Activated naive CD4-positive, alpha-beta T cell treated with anti-CD3 and anti-CD28 coated beads, Interleukin-2, amount 50 U/mL, for 16 hours (primary cell): ENCODE measurements around the gene FRMPD4.
A peak's percentile ranks its signal among the peaks of the same experiment; 100 is the strongest.

Experiments
- DNase-seq: peaks from one replicate; pipeline ENCODE4 v3.0.0-alpha.2; 2020

The FRMPD4 gene

DNA sequence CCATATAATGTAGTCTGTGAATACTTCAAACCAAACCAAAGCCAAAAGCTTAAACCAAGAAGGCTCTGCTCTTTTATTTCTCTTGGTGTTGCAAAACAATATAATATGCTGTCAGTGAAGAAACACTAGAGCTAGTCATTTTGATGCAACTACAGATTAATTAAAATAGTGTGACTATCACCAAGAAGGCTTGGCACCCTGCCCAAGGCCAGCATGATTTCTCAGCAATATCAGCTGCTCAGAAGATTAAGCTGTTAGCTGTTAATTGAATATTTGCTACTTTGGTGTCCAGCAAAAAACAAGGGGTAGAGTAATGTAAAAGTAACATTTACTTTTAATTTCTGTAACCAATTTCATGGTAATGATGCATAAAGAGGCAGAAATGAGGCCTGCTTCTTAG lies 548.1 kb downstream of the FRMPD4 start:
- no peak for DNase-seq

DNA sequence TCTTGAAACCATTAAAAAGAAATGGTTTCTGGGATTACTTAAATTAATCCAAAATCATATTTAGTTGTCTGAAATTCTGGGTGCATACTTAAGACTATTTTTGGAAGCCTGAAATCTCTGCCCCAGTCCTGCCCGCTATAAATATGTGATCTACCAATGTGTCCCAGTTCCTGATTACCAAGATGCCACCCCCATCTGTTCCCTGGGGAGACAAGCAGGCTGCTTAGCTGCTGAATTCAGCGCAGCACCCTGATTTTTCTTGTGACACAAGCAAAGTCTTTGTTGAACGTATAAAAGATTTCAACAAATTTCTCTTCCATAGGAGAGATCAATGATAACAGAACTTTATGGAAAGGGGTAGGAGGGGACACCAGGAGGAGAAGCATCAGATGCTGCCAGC lies 552.4 kb downstream of the FRMPD4 start:
- DNase-seq: no peak

DNA sequence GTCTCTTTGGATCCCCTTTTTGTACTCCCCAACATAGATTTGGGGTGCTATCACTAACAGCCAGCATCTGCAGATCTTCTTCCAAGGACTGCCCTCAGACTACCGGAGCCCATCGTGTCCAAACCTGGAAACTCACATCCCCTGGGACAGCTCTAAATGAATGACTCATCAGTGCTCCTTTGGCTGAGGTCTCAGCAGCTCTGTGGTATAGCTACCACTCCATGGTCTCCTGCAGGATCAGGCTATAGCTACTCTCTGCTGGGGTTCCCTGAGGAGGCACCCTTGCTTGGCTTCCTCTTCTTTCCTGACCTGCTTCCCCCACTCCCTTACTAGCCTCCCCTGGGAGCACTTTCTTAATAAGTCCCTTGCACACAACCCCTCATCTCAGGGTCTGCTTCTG lies 555.5 kb downstream of the FRMPD4 start:
- DNase-seq: no peak

DNA sequence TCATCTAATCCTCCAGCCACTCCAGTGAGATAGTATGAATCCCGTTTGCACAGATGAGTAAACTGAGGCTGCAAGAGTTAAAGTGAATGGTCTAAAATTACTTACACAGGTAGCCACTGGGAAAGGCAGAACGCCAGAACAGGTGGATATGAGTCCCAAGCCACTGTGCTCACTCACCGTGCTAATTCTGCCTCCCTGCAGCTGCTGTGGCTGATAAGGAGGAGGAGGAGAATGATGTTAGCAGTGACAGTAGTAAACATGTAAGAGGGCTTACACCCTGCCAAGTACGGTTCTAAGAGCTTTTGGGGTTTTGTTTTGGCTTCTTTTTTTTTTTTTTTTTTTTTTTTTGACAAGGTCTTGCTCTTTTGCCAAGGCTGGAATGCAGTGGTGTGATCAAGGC lies 562.5 kb downstream of the FRMPD4 start:
- no peak for DNase-seq

DNA sequence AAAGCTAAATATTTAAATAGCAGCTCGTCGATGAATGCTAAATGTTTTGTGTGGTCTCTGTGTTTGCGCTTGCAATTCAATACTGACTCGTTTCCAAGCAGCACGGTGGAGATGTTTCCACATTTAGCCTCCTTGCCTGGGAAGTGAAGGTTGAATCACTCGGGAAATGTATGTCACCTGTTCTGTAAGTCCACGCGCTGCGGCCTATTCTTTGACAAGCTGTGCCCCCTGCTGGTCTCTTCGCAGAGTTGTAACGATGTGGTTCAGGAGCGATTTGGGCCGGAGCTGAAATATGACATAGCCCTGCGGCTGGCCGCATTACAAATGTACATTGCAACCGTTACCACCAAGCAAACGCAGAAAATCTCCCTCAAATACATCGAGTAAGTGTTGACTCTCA lies 563.4 kb downstream of the FRMPD4 start:
- peak; percentile 11 for DNase-seq

DNA sequence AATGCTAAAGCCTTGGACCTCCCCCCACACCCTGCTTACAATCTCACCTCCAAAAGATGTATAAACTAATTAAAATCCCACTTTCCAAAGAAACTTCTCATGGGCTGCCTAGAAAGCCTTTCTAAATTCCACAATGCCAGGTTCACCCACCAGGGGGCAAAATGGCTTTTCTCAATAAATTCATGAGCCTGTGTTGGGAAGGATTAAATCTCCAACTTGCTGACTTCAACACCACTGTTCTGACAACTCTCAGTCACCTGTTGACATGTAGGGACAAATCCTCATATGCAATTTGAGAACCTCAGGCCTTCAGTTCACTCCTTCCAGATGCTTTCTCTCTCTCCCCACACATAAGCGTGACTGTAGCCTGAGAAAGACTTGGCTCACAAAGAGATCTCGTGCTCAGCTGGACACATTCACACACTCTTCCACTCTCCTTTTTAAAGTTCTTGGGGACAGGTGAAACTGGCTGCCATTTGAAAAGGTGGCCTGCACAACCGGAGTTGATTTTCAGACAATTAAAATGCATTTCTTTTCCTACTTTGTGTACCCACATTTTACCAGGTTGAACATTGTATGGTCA lies 564.3 kb downstream of the FRMPD4 start:
- DNase-seq: no peak

DNA sequence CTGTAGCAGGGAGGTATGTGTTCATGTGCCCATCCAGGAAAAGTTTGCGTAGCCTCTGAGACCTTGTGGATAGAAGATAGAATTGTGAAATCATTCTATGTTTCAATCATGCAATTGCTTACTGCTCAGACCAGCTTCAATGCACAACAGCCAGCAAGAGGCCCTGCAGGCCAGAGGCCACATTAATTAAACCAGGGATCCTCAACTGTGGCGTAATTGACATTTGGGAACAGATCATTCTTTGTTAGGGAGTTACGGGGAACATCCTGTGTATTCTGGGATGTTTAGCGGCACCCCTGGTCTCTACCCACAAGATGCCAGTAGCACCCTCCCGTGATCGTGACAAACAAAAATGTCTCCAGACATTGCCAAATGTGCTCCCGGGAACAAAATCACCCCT lies 566.4 kb downstream of the FRMPD4 start:
- no peak for DNase-seq

DNA sequence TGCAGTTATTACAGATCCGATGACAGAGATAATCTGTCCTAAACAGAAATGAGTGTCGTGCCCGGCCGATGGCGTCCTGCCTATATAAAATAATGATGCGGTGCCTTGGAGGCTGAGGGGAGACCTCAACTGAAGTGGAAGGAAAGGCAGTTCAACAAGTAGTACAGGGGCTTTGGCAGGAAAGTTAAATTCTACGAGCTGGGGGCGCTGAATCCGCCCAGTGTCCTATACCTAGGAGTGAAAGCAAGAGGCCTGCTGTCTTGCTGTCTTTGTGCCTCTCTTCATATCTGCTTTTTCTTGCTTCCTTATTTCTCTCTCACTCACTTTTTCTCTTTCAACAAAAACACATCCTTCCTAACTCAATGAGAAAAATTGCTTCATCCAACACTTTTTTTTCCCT lies 570.8 kb downstream of the FRMPD4 start:
- DNase-seq: no peak

DNA sequence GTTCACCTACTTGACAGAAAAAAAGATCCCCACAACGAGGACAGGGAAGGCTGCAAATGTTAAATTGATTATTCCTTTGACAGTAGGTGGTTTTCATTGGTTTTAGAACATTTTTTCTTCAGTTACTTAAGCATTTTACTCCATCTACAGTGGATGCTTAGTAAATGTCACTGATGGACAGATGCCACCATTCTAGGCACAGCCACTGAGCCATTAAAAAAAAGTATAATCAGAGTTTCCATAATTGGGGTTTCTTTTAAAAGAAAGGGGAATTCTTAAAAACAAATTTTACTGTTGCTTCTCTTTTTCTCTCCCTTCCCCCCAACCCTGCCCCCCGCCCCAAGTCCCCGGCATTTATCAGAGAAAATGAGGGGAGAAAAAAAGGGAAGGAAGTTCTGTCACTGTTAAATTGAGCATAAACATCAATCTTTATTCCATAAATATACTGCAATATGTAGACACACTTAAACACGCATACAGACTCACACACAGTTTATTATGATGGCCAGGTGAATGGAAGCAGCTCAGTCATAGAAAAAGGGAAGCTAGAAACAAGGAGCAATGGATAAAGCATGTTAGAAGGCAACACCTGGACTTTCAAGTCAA lies 573.3 kb downstream of the FRMPD4 start:
- no peak for DNase-seq

DNA sequence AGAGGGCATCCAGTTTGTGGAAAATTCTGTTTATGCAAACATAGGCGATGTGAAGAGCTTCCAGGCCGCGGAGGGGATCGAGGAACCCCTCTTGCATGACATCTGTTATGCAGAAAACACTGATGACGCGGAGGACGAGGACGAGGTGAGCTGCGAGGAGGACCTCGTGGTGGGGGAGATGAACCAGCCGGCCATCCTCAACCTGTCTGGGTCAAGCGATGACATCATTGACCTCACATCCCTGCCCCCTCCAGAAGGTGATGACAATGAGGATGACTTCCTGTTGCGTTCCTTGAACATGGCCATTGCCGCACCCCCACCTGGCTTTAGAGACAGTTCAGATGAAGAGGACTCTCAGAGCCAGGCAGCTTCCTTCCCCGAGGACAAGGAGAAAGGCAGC lies 578.3 kb downstream of the FRMPD4 start:
- no peak for DNase-seq

DNA sequence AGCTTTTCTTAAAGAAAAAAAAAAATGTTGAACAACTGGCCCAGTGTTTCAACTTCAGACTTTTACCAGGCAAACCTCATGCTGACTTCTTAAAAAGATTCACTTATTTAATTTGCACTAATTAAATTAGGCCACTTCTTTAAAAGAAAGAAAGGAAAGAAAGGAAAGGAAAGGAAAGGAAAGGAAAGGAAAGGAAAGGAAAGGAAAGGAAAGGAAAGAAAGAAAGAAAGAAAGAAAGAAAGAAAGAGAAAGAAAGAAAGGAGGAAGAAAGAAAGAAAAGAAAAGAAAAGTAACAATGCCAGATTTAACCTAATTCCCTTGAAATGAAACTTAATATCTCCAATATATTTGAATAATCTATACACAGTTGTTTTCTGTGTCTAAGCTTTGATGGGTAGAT lies 581.6 kb downstream of the FRMPD4 start:
- no peak for DNase-seq

DNA sequence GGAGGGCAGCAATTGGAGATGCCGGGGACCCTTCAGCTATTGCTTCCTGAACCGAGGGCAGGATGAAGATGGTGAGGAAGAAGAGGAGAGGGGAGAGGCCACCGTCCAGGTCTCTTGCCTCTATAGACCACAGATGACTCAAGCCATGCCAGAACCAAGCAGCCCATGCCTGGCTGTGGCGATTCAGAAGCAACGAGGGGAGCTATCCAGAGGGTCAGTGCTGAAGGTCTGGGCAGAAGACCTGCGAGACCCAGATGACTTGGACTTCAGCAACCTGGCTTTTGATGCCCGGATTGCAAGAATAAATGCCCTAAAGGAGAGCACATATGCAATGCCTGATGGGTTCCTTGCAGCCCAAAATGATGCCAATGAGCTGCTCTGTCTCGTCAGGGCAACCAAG lies 582.8 kb downstream of the FRMPD4 start:
- no peak for DNase-seq

DNA sequence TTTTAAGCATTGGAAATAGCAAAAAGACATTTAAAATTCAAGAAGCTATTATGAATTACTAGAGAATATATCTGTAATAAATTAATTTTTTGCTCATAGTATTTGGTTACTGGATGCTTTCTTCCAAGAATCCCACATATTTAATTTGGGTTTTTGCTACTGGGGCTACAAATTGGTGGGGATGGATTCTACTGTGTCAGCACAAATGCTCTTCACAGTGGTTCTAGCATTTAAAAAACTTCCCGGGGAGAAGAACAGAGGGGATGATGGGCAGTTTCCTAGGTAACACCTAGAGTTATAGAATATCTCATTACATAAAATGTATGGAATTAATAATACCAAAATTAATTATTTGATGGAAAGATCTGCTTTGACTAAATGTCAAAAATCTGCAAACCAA lies 584.0 kb downstream of the FRMPD4 start:
- DNase-seq: no peak

DNA sequence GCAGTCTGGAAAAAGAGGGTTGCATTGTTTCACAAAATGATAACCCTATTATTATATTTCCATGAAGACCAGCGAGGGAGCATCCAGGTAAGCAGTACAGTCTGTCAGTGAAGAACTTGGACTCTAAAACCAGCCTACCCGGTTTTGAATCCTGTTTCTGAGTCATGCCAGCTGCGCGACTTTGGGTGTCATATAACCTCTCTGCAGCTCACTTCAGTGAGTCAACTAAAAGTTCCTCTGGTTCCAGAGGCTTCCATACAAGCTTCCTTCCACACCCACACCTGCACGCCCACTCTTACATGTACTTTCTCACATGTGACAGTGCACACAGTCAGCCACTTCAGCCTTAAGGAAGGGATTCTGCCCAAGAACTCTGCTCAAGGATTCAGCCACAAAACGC lies 603.1 kb downstream of the FRMPD4 start:
- no peak for DNase-seq

DNA sequence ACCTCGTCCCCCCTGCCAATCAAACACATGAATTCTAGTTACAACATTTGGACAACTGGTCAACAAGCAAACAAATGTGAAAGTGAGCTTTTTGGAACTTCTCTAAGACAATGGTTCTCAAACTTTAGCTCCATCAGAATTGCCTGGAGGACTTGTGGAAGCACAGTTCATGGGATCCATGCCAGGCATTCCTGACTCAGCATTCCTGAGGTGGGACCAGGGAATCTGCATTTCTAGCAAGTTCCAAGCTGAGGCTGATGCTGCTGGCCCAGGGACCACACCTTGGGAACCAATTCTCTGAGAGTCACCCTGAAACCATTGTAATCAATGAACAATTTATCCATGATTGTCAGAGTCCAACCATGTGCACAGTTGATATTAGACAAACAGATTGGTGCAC lies 609.2 kb downstream of the FRMPD4 start:
- DNase-seq: no peak

DNA sequence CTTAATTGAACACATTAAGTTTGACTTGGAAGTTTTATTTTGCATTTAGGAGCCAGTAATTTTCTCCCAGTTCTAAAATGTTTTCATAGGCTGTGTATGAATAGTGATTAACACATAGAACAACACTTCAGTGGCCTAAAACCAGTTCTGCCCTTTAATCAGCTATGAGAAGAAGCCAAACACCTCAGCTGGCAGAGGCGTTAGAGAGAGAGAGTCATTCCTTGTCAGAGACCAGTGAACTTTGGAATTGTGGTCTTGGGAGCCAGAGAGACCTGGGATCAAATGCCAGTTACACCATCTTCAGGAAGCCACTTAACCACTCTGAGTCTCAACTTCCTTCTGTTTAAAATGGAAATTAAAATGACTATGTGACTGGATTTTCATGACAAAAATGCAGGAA lies 613.6 kb downstream of the FRMPD4 start:
- DNase-seq: no peak

DNA sequence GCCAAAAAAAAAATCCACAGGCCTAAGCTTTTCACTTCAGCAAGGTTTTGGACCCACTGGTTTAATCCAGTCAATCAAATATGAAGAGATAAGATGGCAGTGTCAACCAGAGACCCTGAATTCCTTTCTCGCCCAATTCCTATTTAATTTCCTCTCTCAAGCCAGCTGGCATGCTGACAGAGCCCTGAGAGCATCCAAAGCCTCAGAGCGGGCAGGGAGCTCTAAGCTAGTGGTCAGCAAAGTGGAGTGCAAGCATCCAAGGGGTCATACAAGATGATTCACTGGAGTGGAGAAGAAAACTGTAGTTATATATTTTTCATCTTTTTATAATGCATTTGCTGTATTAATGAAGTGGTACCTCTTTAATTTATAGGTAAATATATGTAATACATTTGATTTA lies 615.1 kb downstream of the FRMPD4 start:
- no peak for DNase-seq

DNA sequence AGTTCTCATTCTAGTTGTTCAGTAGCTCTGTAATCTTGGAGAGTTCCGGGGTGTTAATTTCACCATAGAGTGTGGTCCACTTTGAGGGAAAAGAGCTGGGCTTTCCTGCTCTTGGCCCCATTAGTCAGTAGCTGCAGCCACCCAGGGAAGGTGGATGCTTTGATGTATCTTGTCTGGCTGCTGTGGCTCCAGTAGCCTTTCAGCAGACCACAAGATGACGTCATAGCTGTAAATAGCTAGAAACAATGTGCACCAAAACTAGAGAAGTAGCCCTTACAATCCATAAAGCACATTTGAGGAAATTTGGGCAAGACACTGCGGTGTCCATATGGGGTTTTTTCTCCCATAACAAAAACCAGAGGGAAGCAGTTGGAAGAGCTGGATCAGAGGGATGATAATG lies 620.0 kb downstream of the FRMPD4 start:
- no peak for DNase-seq

DNA sequence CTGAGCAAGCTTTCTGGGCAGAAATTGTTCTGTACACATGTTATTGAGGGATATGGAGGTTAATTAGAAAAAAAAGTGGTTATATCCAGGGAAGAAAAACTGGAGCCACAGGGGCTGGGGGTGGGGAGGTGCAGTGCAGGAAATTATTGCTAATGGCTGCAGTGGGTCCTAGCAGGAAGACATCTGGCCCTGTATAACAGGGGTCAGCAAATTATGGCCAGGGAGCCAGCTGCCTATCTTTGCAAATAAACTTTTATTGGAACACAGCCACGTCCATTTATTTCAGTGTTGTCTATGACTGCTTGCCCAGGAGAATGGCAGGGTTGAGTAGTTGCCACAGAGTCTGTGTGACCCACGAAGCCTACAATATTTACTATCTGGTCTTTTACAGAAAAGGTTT lies 629.6 kb downstream of the FRMPD4 start:
- no peak for DNase-seq

DNA sequence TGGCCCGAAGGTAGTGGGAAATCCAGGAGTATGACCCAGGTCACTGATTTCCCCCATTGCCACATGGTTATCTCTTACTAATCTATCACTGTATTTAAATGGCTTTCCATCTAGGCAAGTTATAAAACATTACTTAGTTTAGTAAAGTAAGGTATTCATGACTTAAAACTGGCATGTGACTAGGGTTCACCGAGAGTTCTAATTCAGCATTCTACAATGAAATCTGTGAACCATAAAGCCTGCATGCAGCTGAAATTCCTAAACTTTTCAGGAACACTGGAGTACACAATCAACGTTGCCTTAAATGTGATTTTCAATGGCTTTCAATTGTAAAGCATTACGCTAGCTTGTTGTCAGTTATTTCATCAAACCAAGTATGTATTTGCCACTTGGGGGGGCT lies 630.2 kb downstream of the FRMPD4 start:
- no peak for DNase-seq

DNA sequence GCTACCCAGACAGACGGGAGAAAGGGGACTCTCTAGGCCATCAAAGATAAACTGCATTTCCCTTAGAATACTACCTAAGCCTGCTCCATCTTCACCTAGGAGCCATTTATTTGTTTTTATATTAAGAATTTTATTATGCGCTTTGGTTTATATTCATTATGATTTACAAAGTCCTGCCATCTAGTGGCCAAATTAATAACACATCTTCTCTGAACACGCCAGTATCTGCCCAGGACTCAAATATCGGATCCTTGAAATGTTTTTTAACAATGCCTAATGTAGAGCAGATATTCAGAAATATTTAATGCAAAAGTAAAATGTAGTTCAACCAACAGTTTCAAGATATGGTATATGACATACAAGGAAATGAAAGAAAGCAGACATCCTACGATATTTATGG lies 632.2 kb downstream of the FRMPD4 start:
- no peak for DNase-seq

DNA sequence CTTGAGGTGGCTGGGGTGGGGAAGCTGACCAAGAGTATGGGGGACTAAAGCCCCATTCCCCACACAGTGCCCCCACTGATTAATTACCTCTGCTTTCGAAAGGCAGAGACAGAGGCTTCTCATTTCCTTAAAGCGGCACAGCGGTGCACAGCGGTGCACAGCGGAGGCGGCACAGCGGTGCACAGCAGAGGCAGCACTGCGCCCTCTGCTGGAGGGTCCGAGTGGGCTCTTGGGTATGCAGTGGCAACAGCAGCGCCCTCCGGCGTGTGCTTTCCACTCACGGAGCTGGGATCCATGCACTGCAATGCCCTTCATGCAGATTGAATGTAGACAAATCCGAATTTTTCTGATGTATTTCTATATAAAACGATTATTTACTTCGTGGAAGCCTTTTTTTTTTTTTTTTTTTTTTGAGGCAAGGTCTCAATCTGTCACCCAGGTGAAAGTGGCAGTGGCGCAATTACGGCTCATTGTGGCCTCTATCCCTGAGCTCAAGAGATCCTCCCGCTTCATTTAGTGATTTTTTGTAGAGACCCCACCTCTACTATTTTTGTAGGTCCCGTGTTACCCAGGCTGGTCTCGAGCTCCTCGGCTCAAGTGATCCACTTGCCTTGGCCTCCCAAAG lies 633.3 kb downstream of the FRMPD4 start:
- peak; percentile 76 for DNase-seq
